Testis (tissue), 3 donors: ENCODE data around the gene PKD2L1. TPM values are rescaled to one million over a fixed set of nuclear protein-coding genes. Genes with fewer than 3 reads are reported as not detected.

Experiments
- DNase-seq: peaks from one replicate; pipeline ENCODE4 v3.0.0-alpha.2; 2019
- H3K27ac ChIP-seq, 2 donors: fragments of 200-600 bp; sonication (generic); one replicate each; pipeline ENCODE4 v1.5.1; 2019
- H3K27me3 ChIP-seq: fragments of 200-600 bp; sonication (generic); one replicate; pipeline ENCODE4 v1.5.1; 2019
- H3K36me3 ChIP-seq: fragments of 200-600 bp; sonication (generic); one replicate; pipeline ENCODE4 v1.5.1; 2017; ENCODE audit warnings: low read depth; ENCODE audit errors: missing control alignments
- H3K4me1 ChIP-seq: fragments of 200-600 bp; sonication (generic); one replicate; pipeline ENCODE4 v1.5.1; 2019
- H3K4me3 ChIP-seq, 2 donors: fragments of 200-600 bp; sonication (generic); one replicate each; pipeline ENCODE4 v1.5.1; 2017 to 2019
- H3K9me3 ChIP-seq: fragments of 200-600 bp; sonication (generic); one replicate; pipeline ENCODE4 v1.5.1; 2017
- POLR2A ChIP-seq: fragments of 450-650 bp; IDR thresholded peaks from one replicate; pipeline ENCODE4 v1.6.1; 2017; ENCODE audit warnings: antibody characterized with exemption, mild to moderate bottlenecking, moderate library complexity
- WGBS, 2 donors: methylation state at CpG; one replicate each; pipeline ENCODE4 v1.1.5; 2018; 5-methylcytosine and 5-hydroxymethylcytosine counted together
- intact Hi-C: fragments of 100-400 bp; cut with DNase I; formaldehyde crosslinking; loops from one replicate; pipeline ENCODE4 v1.15.1; 2023; ENCODE audit warnings: low total_unique reads
- polyA plus RNA-seq: library from polyadenylated mRNA; stranded (reverse); fragments of 350-450 nt; fragmentation: Illumina TruSeq; extraction: RNeasy Lipid Tissue Mini Kit (QIAGEN cat#74804); gene quantifications from one replicate; pipeline ENCODE4 v1.2.3, GENCODE V29; 2014; ENCODE audit warnings: low read depth, low replicate concordance; ENCODE audit not compliant: insufficient read depth
- total RNA-seq, 2 donors: library from RNA; depleted of rRNA; stranded (reverse); fragments of >200 nt; gene quantifications; one replicate each; pipeline ENCODE4 v1.2.3, GENCODE V29; 2016
- TF ChIP-seq, protein P1 (sequence below), 3 experiments: fragments of 450-650 bp in 2 of 3; fragments of 200-600 bp in 1 of 3; sonication (generic) in 1 of 3; IDR thresholded peaks; one replicate each; pipeline ENCODE4 v1.5.1; 2016 to 2019; ENCODE audit warnings: antibody characterized with exemption in 3 of 3, mild to moderate bottlenecking in 2 of 3, moderate library complexity in 1 of 3

Gene PKD2L1
- total and polyA plus RNA-seq, 3 donors from 2014 or later = 0.99 to 4.7 (median 1.6) TPM

- TF ChIP-seq POLR2A = no peak
- TF ChIP-seq, protein P1, sequence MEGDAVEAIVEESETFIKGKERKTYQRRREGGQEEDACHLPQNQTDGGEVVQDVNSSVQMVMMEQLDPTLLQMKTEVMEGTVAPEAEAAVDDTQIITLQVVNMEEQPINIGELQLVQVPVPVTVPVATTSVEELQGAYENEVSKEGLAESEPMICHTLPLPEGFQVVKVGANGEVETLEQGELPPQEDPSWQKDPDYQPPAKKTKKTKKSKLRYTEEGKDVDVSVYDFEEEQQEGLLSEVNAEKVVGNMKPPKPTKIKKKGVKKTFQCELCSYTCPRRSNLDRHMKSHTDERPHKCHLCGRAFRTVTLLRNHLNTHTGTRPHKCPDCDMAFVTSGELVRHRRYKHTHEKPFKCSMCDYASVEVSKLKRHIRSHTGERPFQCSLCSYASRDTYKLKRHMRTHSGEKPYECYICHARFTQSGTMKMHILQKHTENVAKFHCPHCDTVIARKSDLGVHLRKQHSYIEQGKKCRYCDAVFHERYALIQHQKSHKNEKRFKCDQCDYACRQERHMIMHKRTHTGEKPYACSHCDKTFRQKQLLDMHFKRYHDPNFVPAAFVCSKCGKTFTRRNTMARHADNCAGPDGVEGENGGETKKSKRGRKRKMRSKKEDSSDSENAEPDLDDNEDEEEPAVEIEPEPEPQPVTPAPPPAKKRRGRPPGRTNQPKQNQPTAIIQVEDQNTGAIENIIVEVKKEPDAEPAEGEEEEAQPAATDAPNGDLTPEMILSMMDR (IDR thresholded peaks at IDR 0.05) = no peak
- no peaks in the 10 kb centered on the region for H3K9me3 ChIP-seq
- H3K27ac ChIP-seq = no peak overlapping the region
- intact Hi-C loops = no loop called here
- 61 to 72% methylated on average over 5 of the region's 5 CpGs for whole genome bisulfite sequencing, 2 donors
- H3K4me1 ChIP-seq = no peaks in the 10 kb centered on the region
- H3K4me3 ChIP-seq = no peak overlapping the region
- no peaks in the 10 kb centered on the region for H3K27me3 ChIP-seq
- no peaks in the 10 kb centered on the region for H3K36me3 ChIP-seq
- no peak for DNase-seq
Measured at GRCh38 chr10:100328198-100328597, 1.8 kb downstream of the PKD2L1 start.

GRCh38 chr10:100327718-100328009 is 2.4 kb downstream of the PKD2L1 start:
- no peaks in the 10 kb centered on the region for H3K36me3 ChIP-seq
- H3K4me1 ChIP-seq = no peaks in the 10 kb centered on the region
- intact Hi-C loops = no loop called here
- TF ChIP-seq POLR2A = no peak
- TF ChIP-seq, protein P1 (IDR thresholded peaks at IDR 0.05) = no peak
- WGBS, 2 donors = 72 to 91% methylated on average over 3 of the region's 3 CpGs
- no peaks in the 10 kb centered on the region for H3K27me3 ChIP-seq
- H3K9me3 ChIP-seq = no peaks in the 10 kb centered on the region
- no peak overlapping the region for H3K27ac ChIP-seq
- DNase-seq = no peak
- H3K4me3 ChIP-seq = no peak overlapping the region

DNA sequence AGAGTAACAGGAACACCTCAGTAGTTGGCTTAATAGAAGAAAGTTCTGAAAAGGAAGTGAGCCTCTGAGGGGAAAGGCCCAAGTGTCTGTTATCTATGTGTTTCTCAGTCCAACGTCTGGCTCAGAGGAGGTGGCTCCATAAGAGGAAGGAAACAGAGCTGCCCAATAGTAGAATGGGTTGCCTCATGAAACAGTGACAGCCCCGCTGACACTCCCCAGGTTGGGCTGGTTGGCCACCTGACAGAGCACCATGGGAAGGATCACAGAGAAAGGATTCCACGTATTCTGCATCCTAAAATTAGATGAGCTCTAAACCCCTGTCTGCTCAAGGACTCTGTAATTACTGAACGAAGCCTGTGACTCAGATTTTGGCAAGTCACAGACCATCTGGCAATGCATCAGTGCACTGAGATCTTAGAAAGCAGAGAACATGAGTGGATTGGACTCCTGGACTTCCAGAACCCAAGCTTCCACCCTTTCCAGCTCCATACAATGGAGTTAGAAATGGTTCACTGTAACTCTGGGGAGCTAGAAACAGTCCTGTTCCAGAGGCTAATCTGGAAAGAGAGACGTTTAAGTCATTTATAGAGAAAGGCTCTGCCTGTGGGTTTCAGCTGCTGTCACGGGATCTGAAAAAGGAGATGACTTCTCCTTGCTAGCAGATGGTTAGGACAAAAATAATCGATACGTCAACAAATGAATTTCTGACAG is 2.9 kb downstream of the PKD2L1 start:
- no peak overlapping the region for H3K4me3 ChIP-seq
- intact Hi-C loops = no loop called here
- no peaks in the 10 kb centered on the region for H3K27me3 ChIP-seq
- WGBS, 2 donors = 60 to 69% methylated on average over 7 to 8 of the region's 8 CpGs
- no peak for DNase-seq
- no peaks in the 10 kb centered on the region for H3K36me3 ChIP-seq
- no peaks in the 10 kb centered on the region for H3K9me3 ChIP-seq
- TF ChIP-seq, protein P1 (IDR thresholded peaks at IDR 0.05) = no peak
- no peak for TF ChIP-seq POLR2A
- no peaks in the 10 kb centered on the region for H3K4me1 ChIP-seq
- no peak overlapping the region for H3K27ac ChIP-seq

GRCh38 chr10:100325158-100325557 is 4.9 kb downstream of the PKD2L1 start:
- TF ChIP-seq, protein P1 (IDR thresholded peaks at IDR 0.05) = no peak
- no peak for TF ChIP-seq POLR2A
- no peak for DNase-seq
- Histone ChIP-seq H3K9me3 (no peaks in the 10 kb centered on the region), H3K27me3 (no peaks in the 10 kb centered on the region), H3K27ac (no peak overlapping the region), H3K4me1 (no peaks in the 10 kb centered on the region), H3K36me3 (no peaks in the 10 kb centered on the region), H3K4me3 (no peak overlapping the region)
- WGBS, 2 donors = 57 to 59% methylated on average over 7 of the region's 7 CpGs
- intact Hi-C loops = no loop called here
